ENCODE results near the gene KIAA0232. TPM values are rescaled to one million over a fixed set of nuclear protein-coding genes. Genes with fewer than 3 reads are reported as not detected.
"Not testable (repeated sequence)": the region's sequence is repeated elsewhere in the genome, so short reads cannot be mapped to it uniquely, and the experiment has no call there.

KIAA0232 gene
- total RNA-seq, 1 donor from 2014 or later = 40.1 TPM

DNA sequence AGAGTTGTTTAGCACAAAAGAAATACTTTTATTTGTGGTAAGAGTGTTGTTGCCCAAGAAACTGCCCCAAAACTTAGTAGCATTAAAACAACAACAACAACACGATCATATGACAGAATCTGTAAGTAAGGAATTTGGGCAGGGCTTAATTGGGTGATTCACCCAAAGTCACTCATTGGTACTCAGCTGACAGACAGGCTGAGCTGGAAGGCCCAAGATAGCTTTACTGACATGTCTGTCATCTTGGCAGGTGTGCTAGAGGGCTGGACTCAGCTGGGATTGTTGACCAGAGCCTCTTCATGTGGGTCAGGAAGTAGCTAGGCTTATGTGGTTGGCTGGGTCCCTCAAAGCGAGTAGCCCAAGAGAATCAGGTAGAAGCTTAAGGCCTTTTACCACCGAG, 52.3 kb downstream of the KIAA0232 start:
- no peak for DNase-seq (ENCODE audit: low read depth, low spot score)
- no peak overlapping the region for H3K27ac Mint-ChIP-seq (ENCODE audit: unreplicated experiment)
- peaks cover 7% of the 10 kb centered on the region for H3K9me3 Mint-ChIP-seq
- H3K27me3 Mint-ChIP-seq (ENCODE audit: low read depth) = no peaks in the 10 kb centered on the region
- TF ChIP-seq, protein P1, sequence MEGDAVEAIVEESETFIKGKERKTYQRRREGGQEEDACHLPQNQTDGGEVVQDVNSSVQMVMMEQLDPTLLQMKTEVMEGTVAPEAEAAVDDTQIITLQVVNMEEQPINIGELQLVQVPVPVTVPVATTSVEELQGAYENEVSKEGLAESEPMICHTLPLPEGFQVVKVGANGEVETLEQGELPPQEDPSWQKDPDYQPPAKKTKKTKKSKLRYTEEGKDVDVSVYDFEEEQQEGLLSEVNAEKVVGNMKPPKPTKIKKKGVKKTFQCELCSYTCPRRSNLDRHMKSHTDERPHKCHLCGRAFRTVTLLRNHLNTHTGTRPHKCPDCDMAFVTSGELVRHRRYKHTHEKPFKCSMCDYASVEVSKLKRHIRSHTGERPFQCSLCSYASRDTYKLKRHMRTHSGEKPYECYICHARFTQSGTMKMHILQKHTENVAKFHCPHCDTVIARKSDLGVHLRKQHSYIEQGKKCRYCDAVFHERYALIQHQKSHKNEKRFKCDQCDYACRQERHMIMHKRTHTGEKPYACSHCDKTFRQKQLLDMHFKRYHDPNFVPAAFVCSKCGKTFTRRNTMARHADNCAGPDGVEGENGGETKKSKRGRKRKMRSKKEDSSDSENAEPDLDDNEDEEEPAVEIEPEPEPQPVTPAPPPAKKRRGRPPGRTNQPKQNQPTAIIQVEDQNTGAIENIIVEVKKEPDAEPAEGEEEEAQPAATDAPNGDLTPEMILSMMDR (conservative IDR thresholded peaks at IDR 0.05) = no peak
- H3K4me3 Mint-ChIP-seq = no peak overlapping the region
- H3K4me1 Mint-ChIP-seq = peaks cover 7% of the 10 kb centered on the region
- peaks cover 25% of the 10 kb centered on the region for H3K36me3 Mint-ChIP-seq (ENCODE audit: low read depth)

DNA sequence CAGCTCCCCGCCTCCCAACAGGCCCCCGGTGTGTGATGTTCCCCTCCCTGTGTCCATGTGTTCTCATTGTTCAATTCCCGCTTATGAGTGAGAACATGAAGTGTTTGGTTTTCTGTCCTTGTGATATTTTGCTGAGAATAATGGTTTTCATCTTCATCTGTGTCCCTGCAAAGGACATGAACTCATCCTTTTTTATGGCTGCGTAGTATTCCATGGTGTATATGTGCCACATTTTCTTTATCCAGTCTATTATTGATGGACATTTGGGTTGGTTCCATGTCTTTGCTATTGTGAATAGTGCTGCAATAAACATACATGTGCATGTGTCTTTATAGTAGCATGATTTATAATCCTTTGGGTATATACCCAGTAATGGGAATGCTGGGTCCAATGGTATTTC, 53.1 kb downstream of the KIAA0232 start:
- H3K27ac Mint-ChIP-seq (ENCODE audit: unreplicated experiment); DNase-seq (ENCODE audit: low read depth, low spot score); H3K27me3 Mint-ChIP-seq (ENCODE audit: low read depth); H3K4me3 Mint-ChIP-seq; H3K9me3 Mint-ChIP-seq: not testable (repeated sequence)
- Mint-ChIP-seq H3K36me3 (ENCODE audit: low read depth) (peaks cover 25% of the 10 kb centered on the region), H3K4me1 (peaks cover 15% of the 10 kb centered on the region)

DNA sequence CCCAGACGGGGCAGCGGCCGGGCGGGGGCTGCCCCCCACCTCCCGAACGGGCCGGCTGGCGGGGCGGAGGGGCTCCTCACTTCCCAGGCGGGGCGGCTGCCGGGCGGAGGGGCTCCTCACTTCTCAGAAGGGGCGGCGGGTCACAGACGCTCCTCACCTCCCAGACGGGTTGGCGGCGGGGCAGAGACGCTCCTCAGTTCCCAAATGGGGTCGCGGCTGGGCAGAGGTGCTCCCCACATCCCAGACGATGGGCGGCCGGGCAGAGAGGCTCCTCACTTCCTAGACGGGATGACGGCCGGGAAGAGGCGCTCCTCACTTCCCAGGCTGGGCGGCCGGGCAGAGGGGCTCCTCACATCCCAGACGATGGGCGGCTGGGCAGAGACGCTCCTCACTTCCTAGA, 54.6 kb downstream of the KIAA0232 start:
- DNase-seq (ENCODE audit: low read depth, low spot score); H3K9me3 Mint-ChIP-seq; H3K4me3 Mint-ChIP-seq; H3K27ac Mint-ChIP-seq (ENCODE audit: unreplicated experiment); H3K27me3 Mint-ChIP-seq (ENCODE audit: low read depth): not testable (repeated sequence)
- peaks cover 15% of the 10 kb centered on the region for H3K4me1 Mint-ChIP-seq
- peaks cover 22% of the 10 kb centered on the region for H3K36me3 Mint-ChIP-seq (ENCODE audit: low read depth)

DNA sequence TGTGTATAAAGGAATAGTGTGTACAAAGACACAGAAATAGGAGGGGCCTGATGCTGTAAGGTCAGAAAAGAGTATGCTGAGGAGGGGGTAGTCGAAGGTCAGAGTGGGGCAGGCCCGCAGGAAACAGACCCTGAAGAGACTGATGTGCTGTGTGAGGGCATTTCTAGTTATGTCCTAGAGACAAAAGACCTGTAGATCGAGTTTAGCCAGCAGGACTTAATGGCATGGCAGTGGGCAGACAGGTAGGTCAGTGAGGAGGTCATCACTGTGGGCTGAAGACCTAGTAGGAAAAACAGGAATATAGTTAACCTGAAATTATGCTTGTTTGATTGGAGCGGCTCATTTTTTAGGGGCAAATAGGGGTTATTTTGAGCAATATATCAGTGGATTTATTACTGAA, 57.1 kb downstream of the KIAA0232 start:
- TF ChIP-seq, protein P1 (conservative IDR thresholded peaks at IDR 0.05) = no peak
- no peak overlapping the region for H3K4me3 Mint-ChIP-seq
- H3K36me3 Mint-ChIP-seq (ENCODE audit: low read depth) = peaks cover 25% of the 10 kb centered on the region
- H3K4me1 Mint-ChIP-seq = peaks cover 15% of the 10 kb centered on the region
- peaks cover 7% of the 10 kb centered on the region for H3K9me3 Mint-ChIP-seq
- H3K27ac Mint-ChIP-seq (ENCODE audit: unreplicated experiment) = peak overlapping the region; percentile 38
- no peak for DNase-seq (ENCODE audit: low read depth, low spot score)
- H3K27me3 Mint-ChIP-seq (ENCODE audit: low read depth) = no peaks in the 10 kb centered on the region

DNA sequence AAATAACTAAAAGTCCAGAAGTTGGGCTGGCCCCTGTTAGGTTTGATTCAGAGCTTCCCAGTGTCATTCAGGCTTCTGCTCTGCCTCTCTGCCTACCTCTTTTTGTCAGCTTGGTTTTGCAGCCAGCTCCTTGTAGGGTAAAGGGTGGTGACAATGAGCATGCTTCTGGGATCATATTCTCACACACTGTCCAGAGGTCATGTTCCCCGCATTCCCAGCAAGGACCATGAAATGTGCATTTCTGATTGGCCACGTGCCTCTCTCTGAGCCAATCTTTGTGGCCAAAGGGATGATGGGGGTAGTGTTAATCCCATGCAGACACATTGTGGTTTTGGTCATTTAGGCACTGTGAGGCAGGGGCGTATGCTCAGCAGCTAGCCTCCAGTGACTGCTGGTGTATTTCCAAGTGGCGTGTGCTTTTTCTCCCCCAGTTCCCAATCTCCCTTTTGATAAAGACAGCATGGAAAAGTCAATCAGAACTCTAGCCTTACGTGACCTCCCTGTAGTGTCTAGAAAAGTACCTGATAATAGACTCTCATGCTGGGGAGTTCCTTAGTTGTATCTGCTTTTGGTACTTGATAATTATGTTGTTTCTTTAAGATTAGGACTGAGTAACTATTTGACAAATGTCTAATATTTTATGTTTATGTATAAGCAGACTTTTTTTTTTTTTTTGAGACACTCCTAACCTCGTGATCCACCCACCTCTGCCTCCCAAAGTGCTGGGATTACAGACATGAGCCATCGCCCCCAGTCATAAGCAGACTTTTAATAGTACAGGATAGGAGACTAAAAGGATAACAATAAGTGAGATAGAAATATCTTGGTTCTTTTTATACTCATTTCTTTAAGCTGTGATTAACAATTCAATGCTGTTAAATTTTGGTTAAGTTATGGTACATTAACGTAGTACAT, 57.8 kb downstream of the KIAA0232 start:
- Mint-ChIP-seq H3K27me3 (ENCODE audit: low read depth) (no peaks in the 10 kb centered on the region), H3K36me3 (ENCODE audit: low read depth) (peaks cover 22% of the 10 kb centered on the region), H3K9me3 (peaks cover 6% of the 10 kb centered on the region), H3K27ac (ENCODE audit: unreplicated experiment) (no peak overlapping the region), H3K4me1 (peaks cover 15% of the 10 kb centered on the region), H3K4me3 (no peak overlapping the region)
- TF ChIP-seq, protein P1 (conservative IDR thresholded peaks at IDR 0.05) = no peak
- no peak for DNase-seq (ENCODE audit: low read depth, low spot score)

DNA sequence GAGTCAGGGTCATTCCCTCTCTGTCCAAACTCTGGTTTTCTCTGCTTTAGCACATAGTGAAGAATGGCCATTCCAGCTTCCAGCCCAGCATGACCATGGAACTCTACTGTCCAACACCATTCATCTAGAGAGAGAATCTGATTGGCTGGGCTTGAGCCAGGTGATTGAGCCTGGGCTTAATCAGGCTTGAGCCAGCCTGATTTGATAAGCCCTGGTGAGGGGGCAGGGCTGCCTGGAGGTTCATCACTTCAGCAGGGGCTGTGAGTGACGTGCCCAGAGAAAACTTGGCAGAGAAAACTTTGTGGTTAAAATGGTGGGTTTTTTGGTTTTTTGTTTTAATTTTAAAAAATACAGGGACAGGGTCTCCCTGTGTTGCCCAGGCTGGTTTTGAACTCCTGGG, 62.5 kb downstream of the KIAA0232 start:
- DNase-seq (ENCODE audit: low read depth, low spot score) = no peak
- peaks cover 19% of the 10 kb centered on the region for H3K36me3 Mint-ChIP-seq (ENCODE audit: low read depth)
- H3K4me1 Mint-ChIP-seq = peaks cover 14% of the 10 kb centered on the region
- H3K9me3 Mint-ChIP-seq = no peaks in the 10 kb centered on the region
- H3K27me3 Mint-ChIP-seq (ENCODE audit: low read depth) = no peaks in the 10 kb centered on the region
- no peak overlapping the region for H3K4me3 Mint-ChIP-seq
- TF ChIP-seq, protein P1 (conservative IDR thresholded peaks at IDR 0.05) = no peak
- H3K27ac Mint-ChIP-seq (ENCODE audit: unreplicated experiment) = no peak overlapping the region

Data from neural crest cell (in vitro differentiated cells).